ENCODE results near the gene MSH5.
"Not testable (repeated sequence)": the region's sequence is repeated elsewhere in the genome, so short reads cannot be mapped to it uniquely, and the experiment has no call there.

DNA sequence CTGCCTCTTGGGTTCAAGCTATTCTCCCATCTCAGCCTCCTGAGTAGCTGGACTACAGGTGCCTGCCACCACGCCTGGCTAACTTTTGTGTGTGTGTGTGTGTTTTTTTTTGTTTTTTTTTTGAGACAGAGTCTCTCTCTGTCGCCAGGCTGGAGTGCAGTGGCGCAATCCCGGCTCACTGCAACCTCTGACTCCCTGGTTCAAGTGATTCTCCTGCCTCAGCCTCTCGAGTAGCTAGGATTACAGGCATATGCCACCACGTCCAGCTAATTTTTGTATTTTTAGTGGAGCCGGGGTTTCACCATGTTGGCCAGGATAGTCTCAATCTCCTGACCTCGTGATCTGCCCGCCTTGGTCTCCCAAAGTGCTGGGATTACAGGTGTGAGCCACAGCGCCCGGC is 30.6 kb upstream of the MSH5 start:
- TF ChIP-seq, protein P1, sequence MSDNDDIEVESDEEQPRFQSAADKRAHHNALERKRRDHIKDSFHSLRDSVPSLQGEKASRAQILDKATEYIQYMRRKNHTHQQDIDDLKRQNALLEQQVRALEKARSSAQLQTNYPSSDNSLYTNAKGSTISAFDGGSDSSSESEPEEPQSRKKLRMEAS (CRISPR knock-in tag; IDR thresholded peaks at IDR 0.05) = not testable (repeated sequence)
- not testable (repeated sequence) for TF ChIP-seq FOXK1 (CRISPR knock-in tag; IDR thresholded peaks at IDR 0.05)

All from WTC11 (cell line).